Smooth muscle cell of the brain vasculature (primary cell): ENCODE results near the gene AK8.

Experiments used
- DNase-seq: peaks from one replicate; pipeline ENCODE4 v3.0.0-alpha.2; 2012; ENCODE audit warnings: low read depth, low spot score

AK8 gene

DNA sequence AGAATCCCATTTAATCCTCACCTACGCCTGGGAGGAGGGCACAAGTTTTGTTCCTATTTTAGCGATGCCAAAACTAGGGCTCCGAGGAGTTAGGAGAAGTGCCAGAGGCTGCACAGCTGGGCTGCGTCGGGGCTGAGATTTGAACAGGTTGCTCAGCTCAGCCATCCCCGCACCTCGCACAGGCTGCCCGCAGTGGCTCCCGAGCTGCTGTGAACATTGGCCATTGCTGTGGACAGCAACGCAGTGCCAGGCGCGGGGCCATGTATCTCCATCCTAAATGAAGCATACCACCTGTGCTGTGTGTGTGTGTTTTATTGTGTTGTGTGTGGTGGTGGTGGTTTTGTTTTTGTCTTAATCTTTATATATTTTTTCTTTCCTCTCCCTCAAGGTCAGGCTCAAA lies 52.0 kb downstream of the AK8 start:
- no peak for DNase-seq

DNA sequence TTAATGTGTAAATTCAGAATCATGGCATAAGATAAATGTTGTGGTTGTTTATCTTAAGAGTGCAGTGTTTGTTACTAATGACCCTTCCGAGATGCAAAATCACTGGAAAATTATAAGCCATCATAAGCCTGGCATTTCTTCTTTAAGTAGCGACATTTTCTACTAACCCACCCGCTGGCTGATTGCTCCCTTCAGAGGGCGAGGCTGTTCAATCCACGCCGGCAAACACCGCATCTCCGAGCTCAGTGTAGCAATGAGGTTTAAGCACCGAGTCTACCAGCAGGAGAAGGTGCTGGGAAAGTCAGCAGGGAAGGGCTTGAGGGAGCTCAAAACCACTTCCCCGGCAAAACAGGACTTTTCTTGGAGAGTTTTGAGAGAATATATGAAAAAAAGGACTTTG lies 52.7 kb downstream of the AK8 start:
- no peak for DNase-seq

DNA sequence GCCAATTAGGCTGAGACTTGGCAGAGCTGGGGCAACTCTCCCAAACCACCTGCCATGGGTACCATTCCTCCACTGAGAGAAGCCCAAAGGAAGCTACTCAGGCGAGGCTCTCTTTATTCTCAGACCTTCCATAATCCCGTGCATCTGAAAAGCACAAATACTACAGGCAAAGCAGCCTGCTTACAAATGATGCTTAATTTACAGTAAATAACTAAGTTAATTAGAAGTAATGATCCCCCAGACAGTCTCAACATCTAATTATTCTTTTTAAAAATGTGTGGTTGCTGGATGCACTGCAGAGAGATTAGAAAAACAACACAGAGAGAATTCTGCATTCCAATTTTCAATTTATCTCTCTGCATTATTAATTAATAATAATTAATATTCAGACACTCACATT lies 53.1 kb downstream of the AK8 start:
- DNase-seq = no peak

DNA sequence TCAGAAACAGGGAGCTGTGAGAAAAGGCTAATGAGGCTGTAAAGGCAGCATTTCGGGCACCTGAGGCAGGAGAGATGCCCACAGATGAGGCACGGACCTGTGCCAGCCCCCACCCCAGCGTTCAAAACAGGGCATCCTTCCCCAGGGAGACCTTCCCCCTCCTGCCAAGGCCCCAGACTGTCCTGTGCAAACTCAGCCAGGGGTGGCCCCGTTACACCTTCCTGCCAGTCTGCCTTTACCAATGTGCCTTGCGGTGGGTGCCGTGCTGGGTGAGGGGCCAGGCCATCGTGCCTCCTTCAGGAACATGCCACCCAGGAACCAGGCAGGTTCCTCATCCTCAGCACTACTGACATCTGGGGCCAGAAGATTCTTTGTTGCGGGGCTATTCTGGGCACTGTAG lies 53.9 kb downstream of the AK8 start:
- DNase-seq = no peak

DNA sequence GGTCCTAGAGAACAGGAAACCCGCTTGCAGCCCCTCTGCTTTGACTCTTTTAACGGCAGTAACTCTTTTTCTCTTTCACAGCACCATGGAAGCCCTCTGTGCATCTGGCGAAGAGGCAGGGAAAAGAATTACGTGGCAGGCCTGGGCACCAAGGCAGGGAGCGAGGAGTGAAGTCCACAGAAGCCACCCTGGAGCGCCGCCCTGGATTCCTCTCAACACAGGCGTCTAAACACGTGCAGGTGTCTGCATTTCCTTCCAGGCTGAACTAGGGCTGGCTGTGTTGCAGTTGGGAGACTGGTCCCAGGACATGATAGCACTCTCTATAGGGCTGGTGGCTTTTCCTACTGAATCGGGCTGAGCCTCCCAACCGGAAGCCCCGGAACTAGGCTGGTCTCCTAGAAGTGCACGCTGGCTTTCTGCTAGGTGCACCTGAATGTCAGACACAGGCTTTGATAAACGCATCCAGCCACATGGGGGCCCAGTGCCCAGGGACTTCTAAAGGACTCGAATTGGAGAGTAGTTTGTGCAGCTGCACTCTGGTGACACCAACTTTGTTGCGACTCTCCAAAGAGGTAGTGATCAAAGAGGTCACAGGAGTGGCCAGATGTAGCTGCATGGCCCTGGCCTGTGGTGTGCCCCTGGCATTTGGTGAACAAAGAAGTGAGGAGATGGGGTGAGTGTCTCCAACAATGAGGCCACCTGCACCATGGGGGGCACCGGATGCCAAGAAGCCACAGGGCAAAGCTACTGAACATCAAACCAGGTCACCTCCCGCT lies 54.5 kb downstream of the AK8 start:
- DNase-seq = no peak

DNA sequence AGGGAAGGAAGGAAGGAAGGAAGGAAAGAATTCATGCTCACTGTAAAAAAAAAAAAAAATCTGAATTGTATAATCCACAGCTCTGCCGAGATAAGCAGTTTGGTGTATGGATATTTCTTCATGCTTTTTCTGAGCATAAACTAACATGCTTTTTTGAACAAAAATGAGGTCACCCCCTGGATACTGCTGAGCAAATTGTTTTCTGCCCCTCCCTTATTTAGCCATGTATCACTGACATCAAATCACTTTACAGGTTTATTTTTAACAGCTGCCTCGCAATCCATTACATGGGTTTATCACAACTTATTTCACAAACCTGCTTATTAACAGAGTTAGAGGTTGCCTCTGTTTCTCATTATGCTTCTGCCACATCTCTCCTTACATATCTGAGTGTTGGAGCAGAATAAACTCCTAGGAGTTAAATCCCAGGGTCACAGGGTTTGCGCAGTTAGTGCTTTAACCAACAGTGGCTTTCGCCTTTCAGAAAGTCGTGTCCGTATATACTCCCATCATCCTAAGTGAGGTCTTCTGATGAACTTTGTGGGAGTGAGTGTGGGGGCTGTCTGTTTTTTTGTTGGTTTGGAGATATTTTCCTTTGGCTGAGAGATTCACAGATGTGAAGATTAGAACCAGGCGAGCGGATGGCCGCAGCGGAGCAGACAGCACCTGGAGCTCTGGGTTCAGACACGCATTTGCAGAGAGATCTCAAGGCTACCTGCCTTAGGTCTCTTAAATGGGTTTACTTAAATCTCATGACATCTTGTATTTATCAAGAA lies 57.7 kb downstream of the AK8 start:
- no peak for DNase-seq

DNA sequence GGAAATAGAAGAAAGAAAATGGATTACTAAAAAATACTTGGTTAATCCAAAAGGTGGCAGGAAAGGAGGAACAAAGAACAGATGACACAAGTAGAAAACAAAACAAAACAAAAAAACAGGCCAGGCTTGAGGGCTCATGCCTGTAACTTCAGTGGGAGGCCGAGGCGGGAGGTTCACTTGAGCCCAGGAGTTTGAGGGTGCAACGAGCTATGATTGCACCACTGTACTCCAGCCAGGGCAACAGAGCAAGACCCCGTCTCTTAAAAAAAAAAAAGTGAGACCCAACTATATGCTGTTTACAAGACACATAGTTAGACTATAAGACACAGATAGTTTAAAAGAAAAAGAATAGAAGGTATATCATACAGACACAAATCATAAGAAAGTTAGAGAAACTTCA lies 59.5 kb downstream of the AK8 start:
- DNase-seq = no peak

DNA sequence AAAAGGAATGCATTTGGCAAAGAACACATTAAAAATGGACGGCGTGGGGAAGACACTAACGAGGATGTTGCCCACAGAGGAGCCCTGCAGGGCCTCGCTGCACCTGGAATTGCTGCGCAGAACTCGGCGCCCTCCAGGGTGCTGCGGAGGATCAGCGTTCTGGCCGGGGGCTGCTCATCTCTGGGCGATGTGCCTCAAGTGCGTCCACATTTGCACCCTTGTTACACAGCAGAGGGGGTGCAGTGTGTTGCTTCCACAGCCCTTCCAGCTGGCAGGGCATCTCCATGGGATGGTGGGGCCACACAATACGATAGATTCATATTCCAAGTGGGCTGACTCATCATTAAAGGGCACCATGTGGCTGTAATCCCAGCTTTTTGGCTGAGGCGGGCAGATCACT lies 63.1 kb downstream of the AK8 start:
- no peak for DNase-seq

DNA sequence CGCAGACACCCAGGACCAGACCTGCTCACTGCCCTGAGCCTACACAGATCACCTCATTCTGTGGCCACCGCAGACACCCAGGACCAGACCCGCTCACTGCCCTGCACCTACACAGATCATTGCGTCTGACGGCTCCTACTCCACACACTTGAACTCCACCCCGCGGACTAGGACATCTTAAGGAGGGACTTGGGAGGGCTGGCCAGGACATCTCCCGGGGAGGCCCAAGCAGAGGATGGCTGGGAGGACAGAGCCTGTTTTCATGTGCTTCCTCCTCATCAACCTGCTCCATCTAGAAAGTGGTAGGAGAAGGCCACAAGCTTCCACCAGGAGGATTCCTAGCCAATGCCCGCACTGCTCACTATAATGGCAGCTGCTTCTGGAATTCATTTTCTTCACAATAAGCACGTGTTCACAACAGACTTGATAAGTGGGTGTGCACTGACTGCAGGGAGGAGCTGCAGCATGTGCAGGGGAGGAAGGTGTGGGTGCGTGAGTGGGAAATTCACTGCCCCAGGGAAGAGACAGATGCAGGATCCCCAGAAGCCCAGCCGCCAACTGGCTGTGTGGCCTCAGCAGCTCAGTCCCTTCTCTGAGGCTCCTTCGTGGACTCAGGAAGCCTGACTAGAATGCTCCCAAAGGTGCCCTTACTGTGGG lies 64.8 kb downstream of the AK8 start:
- no peak for DNase-seq

DNA sequence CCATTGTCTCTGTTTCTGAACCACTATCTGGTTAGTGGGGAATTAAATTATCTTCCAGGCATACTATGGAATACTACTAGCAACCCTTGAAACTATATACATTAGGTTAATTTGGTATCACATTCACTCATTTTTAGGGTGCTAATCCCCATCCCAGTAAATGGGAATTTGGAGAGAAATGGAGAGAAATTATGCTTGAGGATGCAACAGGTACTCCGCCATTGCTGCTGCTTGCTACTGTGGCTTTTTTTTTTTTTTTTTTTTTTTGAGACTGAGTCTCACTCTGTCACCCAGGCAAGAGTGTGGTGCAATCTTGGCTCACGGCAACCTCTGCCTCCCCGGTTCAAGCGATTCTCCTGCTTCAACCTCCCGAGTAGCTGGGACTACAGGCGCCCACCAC lies 66.1 kb downstream of the AK8 start:
- no peak for DNase-seq

DNA sequence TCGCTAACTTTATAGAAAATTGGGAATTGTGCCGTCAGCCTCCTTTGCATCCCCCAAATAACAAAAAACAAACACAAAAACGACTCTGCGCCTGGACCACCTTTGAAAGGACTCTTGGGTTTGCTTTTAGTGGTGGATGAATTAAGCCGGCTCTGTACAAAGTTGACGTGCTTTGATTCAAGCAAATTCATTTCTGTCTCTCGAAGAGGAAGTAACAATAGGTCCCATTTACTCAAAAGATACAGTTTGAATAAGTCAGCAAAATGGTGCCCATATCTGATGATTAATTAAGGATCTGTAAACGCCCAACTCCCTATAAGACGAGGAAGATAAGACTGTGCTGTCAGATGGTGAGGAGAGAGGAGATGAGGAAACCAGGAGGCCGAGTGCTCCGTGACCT lies 67.8 kb downstream of the AK8 start:
- no peak for DNase-seq

DNA sequence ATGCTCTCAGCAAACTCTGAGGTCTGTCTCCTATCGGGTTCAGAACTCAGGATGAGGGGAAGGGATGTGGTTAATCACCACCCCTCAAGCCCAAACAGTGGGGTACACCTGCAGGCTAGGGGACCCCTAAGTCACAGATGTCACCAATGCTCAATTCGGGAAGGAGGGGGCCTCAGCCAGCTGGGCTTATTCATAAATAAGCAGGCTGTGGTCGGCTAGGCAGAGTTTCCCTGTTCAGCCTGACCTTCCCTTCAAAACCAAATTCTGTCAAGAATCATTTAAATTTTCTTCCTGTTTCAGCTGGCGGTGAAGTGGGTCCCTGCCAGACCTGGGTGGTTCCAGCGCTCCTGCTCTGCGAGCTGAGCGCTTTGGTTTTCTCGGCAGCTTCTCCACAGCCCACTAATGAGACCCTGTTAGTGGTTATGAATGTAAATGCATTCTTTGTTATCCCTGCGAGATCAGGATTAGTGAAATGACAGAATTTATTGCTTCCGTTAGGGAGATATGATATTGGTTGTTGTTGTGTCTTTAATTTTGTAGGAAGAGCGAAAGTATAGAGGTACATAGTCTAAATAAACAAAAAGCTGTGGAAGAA lies 68.3 kb downstream of the AK8 start:
- DNase-seq = no peak

DNA sequence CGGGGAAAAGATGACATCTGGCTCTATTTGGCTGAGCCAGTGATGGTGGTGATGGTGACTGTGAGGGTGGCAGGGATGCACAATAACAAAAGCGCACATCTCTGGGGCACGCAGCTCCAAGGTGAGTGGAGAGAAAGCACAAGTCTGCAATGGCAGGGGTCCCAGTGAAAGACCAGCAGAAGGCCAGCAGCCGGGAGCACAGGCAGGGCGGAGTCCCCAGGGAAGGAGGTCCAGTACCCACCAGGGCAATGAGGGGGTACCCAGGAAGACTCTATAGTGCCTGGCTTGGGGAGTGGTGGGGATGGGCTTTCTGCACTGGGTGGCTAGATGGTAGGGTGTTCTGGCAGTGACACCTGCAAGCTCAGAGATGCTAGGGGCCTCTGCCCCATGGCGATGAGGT lies 69.4 kb downstream of the AK8 start:
- DNase-seq = no peak

DNA sequence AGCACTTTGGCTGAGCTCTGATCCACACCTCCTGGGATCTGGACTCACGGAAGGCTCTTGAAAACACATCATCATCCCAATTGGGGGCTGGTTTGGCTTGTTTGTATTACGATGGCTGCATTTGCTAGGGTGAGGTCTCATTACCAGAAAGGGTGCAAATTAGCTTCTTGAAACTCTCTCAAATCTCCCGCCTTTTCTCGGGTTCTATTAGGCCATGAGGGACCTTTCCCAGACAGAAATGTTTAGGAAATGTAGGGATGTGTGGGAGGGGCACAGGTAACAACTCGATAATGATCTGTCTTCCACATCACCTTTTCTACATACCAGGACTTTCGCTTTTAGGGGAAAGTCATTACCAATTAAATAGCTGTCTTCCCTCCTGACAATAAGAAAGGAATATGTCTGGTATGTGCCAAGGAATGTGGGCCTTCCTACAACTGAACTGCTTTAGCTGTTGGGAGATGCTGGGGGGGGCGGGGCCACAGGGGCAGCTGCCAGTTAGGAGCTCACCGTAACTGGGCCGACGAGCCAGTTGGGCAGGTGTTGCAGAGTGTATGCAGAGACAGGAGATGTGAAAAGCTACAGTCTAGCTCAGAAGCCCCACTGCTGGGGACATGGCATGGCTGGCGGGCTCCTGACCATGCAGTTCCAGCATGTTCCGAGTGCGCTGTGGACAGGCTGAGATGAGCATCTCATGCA lies 71.2 kb downstream of the AK8 start:
- no peak for DNase-seq

DNA sequence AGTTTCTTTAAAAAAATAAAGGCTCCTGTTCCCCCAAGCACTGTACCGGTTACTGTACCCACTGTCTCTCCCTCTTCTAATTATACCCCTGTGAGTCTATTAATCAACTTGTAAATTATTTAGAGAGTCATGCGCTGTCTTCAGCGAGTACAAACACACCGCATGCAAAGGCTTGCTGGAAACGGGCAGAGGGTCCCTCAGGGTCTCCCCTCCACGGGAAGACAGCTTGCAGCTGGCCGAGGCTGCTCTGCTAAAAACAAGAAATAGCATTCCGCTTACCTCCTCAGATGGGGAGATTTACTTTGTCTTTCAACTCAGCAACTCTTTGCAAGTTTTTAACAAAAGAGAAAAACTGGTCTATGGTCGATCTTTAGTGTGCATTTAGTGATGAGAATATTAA lies 71.8 kb downstream of the AK8 start:
- no peak for DNase-seq

DNA sequence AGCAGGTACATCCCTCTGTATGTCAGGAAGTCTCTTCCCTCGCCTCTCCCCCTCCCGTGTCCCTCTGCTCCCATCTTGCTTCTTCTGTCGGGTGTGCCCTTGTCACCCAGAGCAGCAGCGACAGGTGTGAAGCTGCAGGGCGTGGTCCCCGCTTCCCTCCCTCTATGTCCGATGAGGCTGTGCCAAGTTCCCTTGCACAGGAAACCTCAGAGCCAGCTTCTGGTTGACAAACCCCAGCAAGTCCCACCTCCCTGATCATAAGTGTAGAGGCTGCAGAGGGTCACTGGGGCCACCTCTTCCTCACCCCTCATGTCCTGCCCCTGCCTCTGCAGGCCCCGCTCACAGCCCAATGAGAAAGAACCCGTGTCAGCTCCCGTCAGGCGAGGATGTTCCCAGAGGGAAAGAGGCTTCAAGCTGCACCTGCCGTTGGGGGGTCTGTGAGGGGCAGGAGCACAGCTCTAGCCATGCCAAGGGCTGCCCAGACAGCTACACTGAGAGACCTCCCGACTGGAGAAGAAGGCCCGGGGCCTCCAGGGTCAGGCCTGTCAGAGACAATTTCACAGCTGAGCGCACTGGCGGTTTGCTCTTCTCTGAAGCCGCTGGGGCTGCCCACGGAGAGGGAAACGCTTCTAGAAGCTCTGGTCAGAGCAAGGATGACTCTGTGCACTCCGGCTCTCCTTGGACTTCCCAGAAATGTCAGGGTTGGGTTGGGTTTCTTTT lies 73.3 kb downstream of the AK8 start:
- no peak for DNase-seq

DNA sequence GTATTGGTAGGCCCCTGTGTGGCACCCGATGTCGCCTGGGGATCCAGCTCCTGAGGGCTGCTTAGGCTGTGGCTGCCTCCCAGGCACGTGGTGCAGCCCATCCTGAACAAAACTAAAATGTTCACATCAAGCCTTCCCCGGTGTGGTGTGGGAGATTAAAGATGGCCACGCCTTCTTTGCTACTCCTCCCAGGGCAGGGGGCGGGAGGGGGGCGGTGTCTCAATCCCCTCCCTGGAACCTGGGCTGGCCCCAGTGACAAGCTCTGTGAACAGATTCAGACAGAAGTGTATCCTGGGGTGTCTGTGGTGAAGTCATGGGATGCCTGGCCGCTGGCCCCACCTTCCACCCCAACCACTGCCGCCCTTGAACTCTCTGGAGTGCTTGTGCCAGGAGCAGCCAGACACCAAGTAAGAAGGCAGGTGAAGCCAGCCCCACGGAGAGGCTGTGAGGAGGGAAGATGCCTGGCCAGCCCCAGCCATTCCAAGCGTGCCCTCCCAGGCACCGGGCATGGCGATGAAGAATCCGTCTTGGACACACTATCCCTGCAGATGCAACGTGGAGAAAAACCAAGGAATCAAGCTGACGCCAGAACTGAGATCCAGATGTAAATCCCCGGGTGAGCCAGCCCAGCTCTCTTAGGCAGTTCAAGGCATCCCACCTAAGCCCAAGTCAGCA lies 75.8 kb downstream of the AK8 start:
- no peak for DNase-seq

DNA sequence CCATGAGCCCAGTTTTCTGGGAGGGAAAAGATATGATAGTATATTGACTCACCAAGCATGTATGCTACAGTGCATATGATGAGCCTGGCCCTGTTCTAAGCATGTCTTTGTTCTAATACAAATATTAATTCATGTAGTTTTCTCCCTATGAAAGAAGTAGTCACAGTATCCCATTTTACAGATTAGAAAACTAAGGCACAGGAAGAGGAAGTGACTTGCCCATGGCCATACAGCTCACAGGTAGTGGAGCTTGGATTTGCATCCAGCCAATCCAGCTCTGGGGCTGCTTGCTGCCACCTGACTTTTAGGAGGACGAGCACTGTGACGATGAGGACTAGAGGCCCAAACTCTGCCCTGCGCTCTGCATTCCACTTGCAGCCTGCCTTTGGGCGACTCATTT lies 76.4 kb downstream of the AK8 start:
- no peak for DNase-seq

DNA sequence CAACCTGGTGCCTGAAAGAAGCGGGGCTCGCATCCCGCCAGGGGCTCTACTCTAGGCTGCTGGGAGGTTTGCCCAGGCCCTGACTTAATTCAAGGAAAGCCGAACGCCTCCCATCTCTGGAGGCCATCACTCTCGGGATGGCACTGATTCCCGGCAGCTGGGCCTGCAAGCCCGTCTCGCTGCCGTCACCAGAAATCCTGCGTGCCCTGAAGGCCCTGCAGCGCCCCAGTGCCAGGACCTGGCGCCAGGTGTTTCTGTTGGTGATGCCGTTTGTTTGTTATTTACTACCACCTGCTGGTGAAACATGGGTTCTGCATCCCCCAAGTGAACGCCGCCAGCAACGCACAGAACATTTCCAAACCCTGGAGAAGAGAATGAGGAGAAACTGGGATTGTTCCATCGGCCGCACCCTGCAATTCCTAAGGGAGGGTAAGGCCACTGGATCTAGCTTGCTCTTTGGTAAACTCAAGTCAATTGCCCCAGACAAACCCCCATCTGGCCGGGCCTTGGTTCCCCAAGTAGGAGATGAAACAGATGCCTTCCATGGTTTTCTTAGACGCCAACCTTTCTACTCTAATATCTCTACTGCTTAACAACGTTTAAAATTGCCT lies 77.9 kb downstream of the AK8 start:
- DNase-seq = peak; percentile 20
